OCI-LY7 (cell line): ENCODE measurements around the gene RPS3A. TPM values are rescaled to one million over a fixed set of nuclear protein-coding genes. Genes with fewer than 3 reads are reported as not detected.
A peak's percentile ranks its signal among the peaks of the same experiment; 100 is the strongest.

Experiments
- Bru-seq: library from RNA; stranded (reverse); fragments of 400-500 nt; gene quantifications from one replicate; lab custom pipeline; 2021; lab: Mats Ljungman, UMichigan
- BruChase-seq, 2 experiments: library from RNA; stranded (reverse); fragments of 400-500 nt; gene quantifications; one replicate each; lab custom pipeline; 2021; lab: Mats Ljungman, UMichigan
- BruUV-seq: library from RNA; stranded (reverse); fragments of 400-500 nt; replicated peaks from 2 replicates; lab custom pipeline; 2021; lab: Mats Ljungman, UMichigan
- CTCF ChIA-PET: fragments of 300-600 bp; sonication (Branson Sonifier 250); formaldehyde crosslinking; loops from one replicate; lab custom pipeline; 2022; ENCODE audit warnings: antibody characterized with exemption; ENCODE audit not compliant: unreplicated experiment; lab: Charles Lee
- POLR2A ChIA-PET: fragments of 300-600 bp; sonication (Branson Sonifier 250); formaldehyde crosslinking; loops from one replicate; lab custom pipeline; 2022; ENCODE audit warnings: antibody characterized with exemption; lab: Charles Lee
- DNase-seq: peaks from one replicate; pipeline ENCODE4 v3.0.0-alpha.2; 2015; ENCODE audit warnings: low spot score
- H2AFZ ChIP-seq: fragments of 200-600 bp; sonication (generic), shearing (Covaris generic); 2 replicates; pipeline ENCODE4 v1.6.1; 2014; ENCODE audit warnings: mild to moderate bottlenecking, antibody characterized with exemption, low read length, moderate library complexity
- H3K27ac ChIP-seq: fragments of 200-600 bp; sonication (generic); 2 replicates; pipeline ENCODE4 v1.5.1; 2014; ENCODE audit warnings: mixed run types, low read depth, mild to moderate bottlenecking, moderate library complexity, low read length, inconsistent platforms; ENCODE audit not compliant: poor library complexity, severe bottlenecking
- H3K36me3 ChIP-seq: fragments of 200-600 bp; sonication (generic); 2 replicates; pipeline ENCODE4 v1.6.1; 2014; ENCODE audit warnings: mild to moderate bottlenecking, antibody characterized with exemption, low read length, moderate library complexity, mixed read lengths; ENCODE audit not compliant: insufficient read depth
- H3K4me1 ChIP-seq: fragments of 200-600 bp; sonication (generic); 2 replicates; pipeline ENCODE4 v1.5.1; 2014; ENCODE audit warnings: mild to moderate bottlenecking, low read length; ENCODE audit not compliant: insufficient read depth, poor library complexity, severe bottlenecking
- H3K4me2 ChIP-seq: fragments of 200-600 bp; sonication (generic); 2 replicates; pipeline ENCODE4 v1.6.1; 2014; ENCODE audit warnings: mild to moderate bottlenecking, low read length
- H3K4me3 ChIP-seq: fragments of 200-600 bp; sonication (generic); 2 replicates; pipeline ENCODE4 v1.5.1; 2014; ENCODE audit warnings: mild to moderate bottlenecking, low read depth, low read length; ENCODE audit not compliant: poor library complexity, severe bottlenecking
- H3K79me2 ChIP-seq: fragments of 200-600 bp; sonication (generic); 2 replicates; pipeline ENCODE4 v1.6.1; 2016; ENCODE audit warnings: low read depth, mild to moderate bottlenecking, low read length, moderate library complexity, mixed read lengths; ENCODE audit not compliant: insufficient read depth
- H3K9me2 ChIP-seq: fragments of 200-600 bp; sonication (generic); 2 replicates; pipeline ENCODE4 v1.6.1; 2016; ENCODE audit warnings: mild to moderate bottlenecking, low read length, mixed read lengths; ENCODE audit not compliant: insufficient read depth
- H3K9me3 ChIP-seq: fragments of 200-600 bp; sonication (generic); 2 replicates; pipeline ENCODE4 v1.6.1; 2014; ENCODE audit warnings: mild to moderate bottlenecking, mixed run types, low read length, mixed read lengths
- H4K20me1 ChIP-seq: fragments of 200-600 bp; sonication (generic); 2 replicates; pipeline ENCODE4 v1.6.1; 2014; ENCODE audit warnings: mild to moderate bottlenecking, antibody characterized with exemption, low read length, moderate library complexity, mixed read lengths; ENCODE audit not compliant: insufficient read depth
- CTCF ChIP-seq: fragments of 200-600 bp; sonication (generic); conservative IDR thresholded peaks from 2 replicates; pipeline ENCODE4 v1.5.1; 2014; ENCODE audit warnings: mild to moderate bottlenecking, antibody characterized with exemption, low read length, moderate library complexity, mixed read lengths
- EZH2phosphoT487 ChIP-seq: fragments of 200-600 bp; sonication (generic); IDR thresholded peaks from 2 replicates; pipeline ENCODE4 v1.6.1; 2018; ENCODE audit warnings: low read depth, borderline replicate concordance, mild to moderate bottlenecking, mixed run types, antibody characterized with exemption, low read length, moderate library complexity, mixed read lengths
- intact Hi-C: fragments of 100-400 bp; cut with micrococcal nuclease; formaldehyde crosslinking; loops from one replicate; pipeline ENCODE4 v1.10.0; 2022; ENCODE audit not compliant: unreplicated experiment
- long read RNA-seq: library from polyadenylated mRNA; stranded (forward); transcript quantifications from one replicate; pipeline ENCODE4 v2.0.0, GENCODE V29; 2022
- total RNA-seq, 2 experiments: library from RNA; depleted of rRNA in 1 of 2; stranded (reverse); fragments of >200 nt in 1 of 2; shearing (Covaris generic) in 1 of 2; gene quantifications; 2 replicates each; pipeline ENCODE4 v1.2.3, GENCODE V29; 2014 to 2022

Gene RPS3A
- total RNA-seq (2014; rRNA removed; shearing (Covaris generic)) (2,852 and 3,051 TPM in 2 replicates), total RNA-seq (2022) (2,759 and 2,816 TPM in 2 replicates), Bru-seq, nascent RNA (percentile 100 among the genes with signal in this experiment), BruChase-seq, experiment 1, labeled RNA remaining after a 6-hour chase (percentile 100 among the genes with signal in this experiment), BruChase-seq, experiment 2, labeled RNA remaining after a 2-hour chase (percentile 99 among the genes with signal in this experiment)
- long read RNA-seq, transcript RPS3A-201 (6 exons, 934 nt): major isoform, 2,406 of 2,589 reads
- long read RNA-seq, transcript RPS3A-205 (6 exons, 674 nt): minor isoform, 6 of 2,589 reads
- long read RNA-seq, partial matches to known transcripts: 152 of 2,589 reads
- long read RNA-seq, other reads (novel, unspliced or antisense): 21 of 2,589 reads

DNA sequence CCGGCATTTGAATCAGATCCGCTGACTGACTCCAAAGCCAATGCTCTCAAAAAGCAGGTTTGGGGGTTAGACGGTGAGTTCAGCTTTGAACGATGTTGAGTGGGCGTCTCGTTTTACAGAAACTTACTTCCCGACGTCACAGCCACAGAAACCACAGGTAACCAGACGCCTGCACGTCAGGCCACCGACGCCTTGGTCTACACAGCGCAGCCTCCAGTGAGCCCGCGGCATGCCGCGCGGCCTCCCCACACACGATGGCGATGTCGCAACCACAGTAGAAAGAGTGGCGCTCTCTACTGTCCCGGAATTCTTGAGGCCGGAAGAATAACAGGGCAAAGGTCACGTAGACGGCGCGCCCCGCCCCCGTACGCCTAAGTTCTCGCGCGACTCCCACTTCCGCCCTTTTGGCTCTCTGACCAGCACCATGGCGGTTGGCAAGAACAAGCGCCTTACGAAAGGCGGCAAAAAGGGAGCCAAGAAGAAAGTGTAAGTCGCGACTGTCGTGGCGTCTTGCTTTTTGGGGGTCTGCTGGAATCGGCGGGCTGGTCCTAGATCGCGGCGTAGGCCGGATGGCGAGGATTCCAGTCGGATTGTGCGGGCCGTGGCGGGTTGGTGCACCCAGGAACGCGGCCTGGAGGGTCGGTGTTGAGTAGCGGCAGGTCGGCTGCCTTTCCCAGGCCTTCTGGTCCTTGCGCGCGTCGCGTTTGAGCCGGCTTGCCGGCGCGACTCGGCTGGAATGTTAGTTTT is at the start of gene RPS3A:
TSS of gene RPS3A (plus strand) at position 400 of the 747 bp plus-strand sequence. CDS start at position 425, 25 bp downstream.
- no peaks in the 10 kb centered on the region for H3K9me2 ChIP-seq

DNA sequence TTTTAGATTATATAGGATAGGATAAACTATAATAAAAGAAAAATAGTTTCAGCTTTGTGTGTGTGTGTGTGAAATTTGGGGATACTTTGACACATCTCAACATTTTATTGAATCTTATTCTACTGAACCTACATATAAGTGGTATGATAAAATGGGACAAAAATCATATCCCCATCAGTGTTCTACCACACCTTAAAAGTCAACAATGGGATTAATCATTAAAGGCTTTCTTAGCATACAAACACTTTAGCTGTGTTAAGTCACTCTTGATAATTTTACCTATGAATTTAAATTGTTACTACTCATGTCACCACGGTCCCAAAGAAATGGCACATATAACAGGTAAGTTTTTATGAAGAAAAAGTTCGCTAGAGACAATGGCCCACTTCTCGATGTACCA is 46.6 kb upstream of the RPS3A start:
- Histone ChIP-seq H3K9me2 (no peaks in the 10 kb centered on the region), H3K79me2 (no peaks in the 10 kb centered on the region), H4K20me1 (no peaks in the 10 kb centered on the region), H3K4me3 (no peak overlapping the region), H3K4me1 (no peaks in the 10 kb centered on the region), H3K27ac (no peak overlapping the region), H3K9me3 (no peaks in the 10 kb centered on the region), H3K4me2 (no peak overlapping the region), H2AFZ (no peak overlapping the region), H3K36me3 (no peaks in the 10 kb centered on the region)
- TF ChIP-seq EZH2phosphoT487 (no peak), CTCF (no peak)
- BruUV-seq: no TSS peak
- intact Hi-C loops: no loop called here
- ChIA-PET POLR2A (interaction anchor here (0.8 kb wide), 1 partner anchor 14 kb away, joined by 3 read pairs; no protein-coding TSS in a partner anchor), CTCF (no interaction called here)
- DNase-seq: no peak

More for the DNA sequence above, at the start of gene RPS3A:
- H3K36me3 ChIP-seq: peaks cover 48% of the 10 kb centered on the region
- H3K9me3 ChIP-seq: no peaks in the 10 kb centered on the region
- peak within 1 kb of the TSS; percentile 100 for H3K4me3 ChIP-seq
- intact Hi-C loops: loop anchor here (2.0 kb wide), 2 partner anchors 85 to 661 kb away; partner anchors contain the start of genes GATB and LRBA
- ChIA-PET CTCF (no interaction called here), POLR2A (interaction anchor here (0.6 to 1.1 kb wide), 3 partner anchors 9 to 26 kb away, joined by 3 to 4 read pairs (median 4); no protein-coding TSS in a partner anchor)
- H3K4me2 ChIP-seq: peak within 1 kb of the TSS; percentile 84
- TF ChIP-seq CTCF: peak; percentile 83
- no peak for TF ChIP-seq EZH2phosphoT487
- H3K4me1 ChIP-seq: peaks cover 27% of the 10 kb centered on the region
- peaks cover 33% of the 10 kb centered on the region for H4K20me1 ChIP-seq
- peak; percentile 97 for DNase-seq
- peak within 1 kb of the TSS; percentile 92 for H2AFZ ChIP-seq
- H3K79me2 ChIP-seq: peaks cover 50% of the 10 kb centered on the region
- BruUV-seq: no TSS peak
- H3K27ac ChIP-seq: peak within 1 kb of the TSS; percentile 67
